IPS DF 4.7 (cell line): ENCODE data around the gene INCENP.
"Not testable (repeated sequence)": the region's sequence is repeated elsewhere in the genome, so short reads cannot be mapped to it uniquely, and the experiment has no call there.

Source experiments
- DNase-seq: peaks from one replicate; pipeline ENCODE4 v3.0.0-alpha.2; 2013; ENCODE audit warnings: low spot score; ENCODE audit errors: extremely low read depth

Gene INCENP

GRCh38 chr11:62169448-62169847, 45.6 kb downstream of the INCENP start:
- no peak for DNase-seq

- DNase-seq, result no peak
Measured at GRCh38 chr11:62169935-62170334, 46.1 kb downstream of the INCENP start.

DNA sequence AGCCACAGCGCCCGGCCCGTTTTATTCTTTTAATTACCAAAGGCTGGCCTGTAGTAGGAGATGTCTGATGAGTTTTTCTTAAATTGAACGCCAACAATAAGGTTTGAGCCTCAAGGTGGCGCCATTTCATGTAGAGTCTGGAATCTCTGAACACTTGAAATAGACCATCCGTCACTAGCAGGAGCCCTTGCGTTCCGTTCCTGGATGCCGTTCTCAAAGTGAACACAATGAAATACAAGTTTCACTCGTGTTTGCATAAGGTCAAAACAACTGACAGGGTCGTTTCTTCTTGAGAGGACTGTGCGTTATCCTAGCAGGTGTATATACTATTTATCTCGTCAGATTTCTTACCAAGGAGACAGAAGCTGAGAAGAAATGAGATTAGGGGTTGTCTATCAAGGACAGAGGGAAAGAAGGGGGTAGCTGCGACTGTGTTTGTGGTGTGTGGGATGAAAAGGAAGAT, 47.5 kb downstream of the INCENP start:
- DNase-seq, result peak; percentile 85

DNA sequence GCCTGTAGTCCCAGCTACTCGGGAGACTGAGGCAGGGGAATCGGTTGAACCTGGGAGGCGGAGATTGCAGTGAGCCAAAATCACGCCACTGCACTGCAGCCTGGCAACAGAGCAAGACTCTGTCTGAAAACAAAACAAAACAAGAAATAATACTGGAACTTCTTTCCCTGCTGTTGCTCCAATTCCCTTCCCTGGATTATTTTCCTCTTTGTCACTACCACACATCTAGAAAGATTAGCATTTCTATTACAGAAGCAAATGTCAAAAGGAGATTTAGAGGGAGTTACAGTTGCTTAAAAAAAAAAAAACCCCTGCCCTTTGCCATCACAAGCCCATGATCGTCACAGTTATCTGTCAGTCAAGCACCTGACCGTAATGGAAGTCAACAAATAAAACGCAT, 48.5 kb downstream of the INCENP start:
- no peak for DNase-seq

GRCh38 chr11:62176766-62177165, 53.0 kb downstream of the INCENP start:
- no peak for DNase-seq

DNA sequence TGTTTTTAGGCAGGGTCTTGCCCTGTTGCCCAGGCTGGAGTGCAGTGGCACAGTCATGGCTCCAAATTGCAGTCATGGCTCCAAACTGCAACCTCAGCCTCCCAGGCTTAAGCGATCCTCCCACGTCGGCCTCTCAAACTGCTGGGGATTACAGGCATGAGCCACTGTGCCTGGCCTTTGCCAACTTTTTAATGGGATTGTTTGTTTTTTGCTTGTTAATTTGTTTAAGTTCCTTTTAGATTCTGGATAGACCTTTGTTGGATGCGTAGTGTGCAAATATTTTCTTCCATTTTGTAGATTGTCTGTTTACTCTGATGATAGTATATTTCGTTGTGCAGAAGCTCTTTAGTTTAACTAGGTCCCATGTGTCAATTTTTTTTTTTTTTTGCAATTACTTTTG, 56.2 kb downstream of the INCENP start:
- DNase-seq, result no peak

- no peak for DNase-seq
Measured at GRCh38 chr11:62181097-62181496, 57.3 kb downstream of the INCENP start.

DNA sequence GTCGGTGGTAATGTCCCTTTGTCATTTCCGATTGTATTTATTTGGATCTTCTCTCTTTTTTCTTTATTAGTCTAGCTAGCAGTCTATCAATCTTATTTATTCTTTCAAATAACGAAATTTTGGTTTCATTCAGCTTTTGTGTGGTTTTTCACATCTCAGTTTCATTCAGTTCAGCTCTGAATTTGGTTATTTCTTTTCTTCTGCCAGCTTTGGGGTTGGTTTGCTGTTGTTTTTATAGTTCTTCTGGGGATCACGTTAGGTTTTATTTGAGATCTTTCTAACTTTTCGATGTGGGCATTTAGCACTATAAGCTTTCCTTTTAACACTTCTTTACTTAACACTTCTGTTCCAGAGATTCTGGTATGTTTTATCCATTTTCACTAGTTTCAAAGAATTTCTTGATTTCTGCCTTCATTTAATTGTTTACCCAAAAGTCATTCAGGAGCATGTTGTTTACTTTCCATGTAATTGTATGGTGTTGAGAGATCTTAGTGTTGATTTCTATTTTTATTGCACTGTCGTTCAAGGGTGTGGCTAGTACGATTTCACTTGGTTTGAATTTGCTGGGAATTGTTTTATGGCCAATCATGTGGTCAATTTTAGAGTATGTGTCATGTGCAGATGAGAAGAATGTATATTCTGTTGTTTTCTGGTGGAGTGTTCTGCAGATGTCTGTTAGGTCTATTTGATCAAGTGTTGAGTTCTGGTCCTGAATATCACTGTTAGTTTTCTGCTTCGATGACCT, 58.5 kb downstream of the INCENP start:
- DNase-seq, result no peak

- DNase-seq, result no peak
Measured at GRCh38 chr11:62186195-62186594, 62.4 kb downstream of the INCENP start.

- DNase-seq, result no peak
Measured at GRCh38 chr11:62190011-62190410, 66.2 kb downstream of the INCENP start, which contains the start of gene SCGB1D1. Gene SCGB1D1, plus strand, starts transcription at chr11:62190216. Its CDS starts 69 bp downstream, at chr11:62190285.

DNA sequence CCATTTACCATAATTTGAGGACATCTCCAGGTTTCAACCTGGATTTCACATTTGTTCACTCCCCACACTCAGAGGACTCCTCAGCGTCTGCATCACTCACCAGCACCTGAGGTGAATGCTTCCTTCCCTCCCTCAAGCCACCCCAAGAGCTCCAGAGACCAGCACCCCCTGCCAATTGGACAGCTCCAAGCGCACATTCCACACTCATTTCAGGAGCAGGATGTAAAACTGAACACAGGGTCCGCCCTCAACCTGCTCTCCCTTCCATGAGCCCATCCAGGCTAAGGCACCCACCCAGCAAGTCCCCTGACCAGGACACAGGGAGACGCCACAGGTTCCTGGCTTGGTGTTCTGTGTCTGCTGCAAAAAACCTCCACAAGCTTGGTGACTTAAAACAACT, 70.1 kb downstream of the INCENP start:
- DNase-seq, result no peak

- DNase-seq, result not testable (repeated sequence)
Measured at GRCh38 chr11:62195010-62195409, 71.2 kb downstream of the INCENP start.

DNA sequence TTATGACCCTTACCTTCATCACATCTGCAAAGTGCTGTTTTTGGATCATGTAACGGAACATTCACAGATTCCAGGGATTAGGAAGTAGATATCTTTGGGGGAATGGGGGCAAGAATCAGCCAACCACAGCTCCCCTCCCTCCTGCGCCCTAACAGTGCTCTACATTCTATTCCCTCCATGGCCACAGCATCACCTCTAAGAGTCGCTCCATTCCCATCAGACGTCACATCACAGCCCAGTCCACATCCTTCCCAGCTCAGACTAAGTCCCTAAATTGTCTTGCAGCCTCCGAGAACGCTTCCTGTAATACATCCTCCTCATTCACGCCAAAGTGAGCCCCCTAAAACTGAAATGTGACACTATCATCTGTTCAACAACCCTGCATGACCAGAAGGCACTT, 72.1 kb downstream of the INCENP start:
- no peak for DNase-seq

DNA sequence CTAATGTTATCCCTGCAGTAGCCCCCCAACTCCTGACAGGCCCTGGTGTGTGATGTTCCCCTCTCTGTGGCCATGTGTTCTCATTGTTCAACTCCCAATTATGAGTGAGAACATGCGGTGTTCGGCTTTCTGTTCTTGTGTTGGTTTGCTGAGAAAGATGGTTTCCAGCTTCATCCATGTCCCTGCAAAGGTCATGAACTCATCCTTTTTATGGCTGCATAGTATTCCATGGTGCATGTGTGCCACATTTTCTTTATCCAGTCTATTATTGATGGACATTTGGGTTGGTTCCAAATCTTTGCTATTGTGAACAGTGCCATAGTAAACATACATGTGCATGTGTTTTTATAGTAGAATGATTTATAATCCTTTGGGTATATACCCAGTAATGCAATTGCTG, 73.6 kb downstream of the INCENP start:
- DNase-seq, result not testable (repeated sequence)

GRCh38 chr11:62201376-62201775, 77.6 kb downstream of the INCENP start:
- no peak for DNase-seq
